Trophoblast cell (in vitro differentiated cells and primary cell): Measurements from ENCODE around the gene CCNY.
"Not testable (repeated sequence)": the region's sequence is repeated elsewhere in the genome, so short reads cannot be mapped to it uniquely, and the experiment has no call there.

Source experiments
- DNase-seq, 2 donors: peaks; one replicate each; pipeline ENCODE4 v3.0.0-alpha.2; 2016
- H2AFZ ChIP-seq: 2 replicates; pipeline ENCODE4 v1.6.1; 2013; ENCODE audit warnings: low read length, moderate library complexity, mild to moderate bottlenecking; ENCODE audit not compliant: insufficient read depth, poor library complexity
- H2AK5ac ChIP-seq: 2 replicates; pipeline ENCODE4 v1.6.1; 2013; ENCODE audit warnings: mild to moderate bottlenecking, low read length
- H2BK120ac ChIP-seq: 2 replicates; pipeline ENCODE4 v1.6.1; 2013; ENCODE audit warnings: low read length, mild to moderate bottlenecking, moderate library complexity; ENCODE audit not compliant: insufficient read depth, poor library complexity
- H2BK12ac ChIP-seq: 2 replicates; pipeline ENCODE4 v1.6.1; 2013; ENCODE audit warnings: mild to moderate bottlenecking, low read length, moderate library complexity
- H2BK5ac ChIP-seq: 2 replicates; pipeline ENCODE4 v1.6.1; 2013; ENCODE audit warnings: low read length, low read depth, moderate library complexity, mild to moderate bottlenecking; ENCODE audit not compliant: poor library complexity
- H3K14ac ChIP-seq: 2 replicates; pipeline ENCODE4 v1.6.1; 2013; ENCODE audit warnings: mild to moderate bottlenecking, low read length
- H3K18ac ChIP-seq: 2 replicates; pipeline ENCODE4 v1.6.1; 2013; ENCODE audit warnings: mild to moderate bottlenecking, low read length
- H3K23ac ChIP-seq: 2 replicates; pipeline ENCODE4 v1.6.1; 2013; ENCODE audit warnings: low read length
- H3K27ac ChIP-seq: 2 replicates; pipeline ENCODE4 v1.5.1; 2013; ENCODE audit warnings: low read depth, mild to moderate bottlenecking, inconsistent platforms, low read length, moderate library complexity
- H3K27me3 ChIP-seq: 2 replicates; pipeline ENCODE4 v1.6.1; 2013; ENCODE audit warnings: inconsistent platforms, mild to moderate bottlenecking, low read length, moderate library complexity; ENCODE audit not compliant: insufficient read depth
- H3K36me3 ChIP-seq, 2 experiments: 1 replicate in 1 of 2; 2 replicates in 1 of 2; pipeline ENCODE4 v1.6.1; 2013; ENCODE audit warnings: low read length in 2 of 2, mild to moderate bottlenecking in 2 of 2, moderate library complexity in 1 of 2; ENCODE audit not compliant: insufficient read depth in 2 of 2, control insufficient read depth in 1 of 2
- H3K4ac ChIP-seq: 2 replicates; pipeline ENCODE4 v1.6.1; 2013; ENCODE audit warnings: low read depth, mild to moderate bottlenecking, low read length, moderate library complexity
- H3K4me1 ChIP-seq, 2 experiments: 1 replicate in 1 of 2; 2 replicates in 1 of 2; pipeline ENCODE4 v1.6.1; 2013; ENCODE audit warnings: low read length in 2 of 2, mild to moderate bottlenecking in 2 of 2, moderate library complexity in 1 of 2; ENCODE audit not compliant: insufficient read depth in 2 of 2, control insufficient read depth in 1 of 2
- H3K4me2 ChIP-seq: 2 replicates; pipeline ENCODE4 v1.6.1; 2013; ENCODE audit warnings: inconsistent platforms, mild to moderate bottlenecking, low read length, moderate library complexity
- H3K4me3 ChIP-seq: 2 replicates; pipeline ENCODE4 v1.5.1; 2013; ENCODE audit warnings: mild to moderate bottlenecking, low read depth, low read length, inconsistent platforms
- H3K79me1 ChIP-seq: one replicate; pipeline ENCODE4 v1.6.1; 2013; ENCODE audit warnings: low read length
- H3K79me2 ChIP-seq: 2 replicates; pipeline ENCODE4 v1.6.1; 2013; ENCODE audit warnings: low read length, mild to moderate bottlenecking; ENCODE audit not compliant: control insufficient read depth, insufficient read depth, poor library complexity
- H3K9ac ChIP-seq: 2 replicates; pipeline ENCODE4 v1.6.1; 2013; ENCODE audit warnings: mild to moderate bottlenecking, low read length
- H3K9me3 ChIP-seq: 2 replicates; pipeline ENCODE4 v1.6.1; 2013; ENCODE audit warnings: low read depth, mild to moderate bottlenecking, control low read depth, inconsistent platforms, low read length; ENCODE audit not compliant: insufficient read depth
- H4K12ac ChIP-seq: 2 replicates; pipeline ENCODE4 v1.6.1; 2013; ENCODE audit warnings: low read depth, mild to moderate bottlenecking, low read length, moderate library complexity
- H4K8ac ChIP-seq: 2 replicates; pipeline ENCODE4 v1.6.1; 2013; ENCODE audit warnings: low read depth, mild to moderate bottlenecking, low read length, moderate library complexity
- H4K91ac ChIP-seq: one replicate; pipeline ENCODE4 v1.6.1; 2013; ENCODE audit warnings: low read depth, mild to moderate bottlenecking, low read length, moderate library complexity
- WGBS: extraction: QIAGEN DNeasy Blood & Tissue Kit; methylation state at CpG from one replicate; pipeline ENCODE4 v1.1.7; 2013; ENCODE audit warnings: missing lambda C conversion rate; ENCODE audit not compliant: insufficient read length, insufficient coverage; ENCODE audit errors: extremely low coverage; 5-methylcytosine and 5-hydroxymethylcytosine counted together

Gene CCNY

DNA sequence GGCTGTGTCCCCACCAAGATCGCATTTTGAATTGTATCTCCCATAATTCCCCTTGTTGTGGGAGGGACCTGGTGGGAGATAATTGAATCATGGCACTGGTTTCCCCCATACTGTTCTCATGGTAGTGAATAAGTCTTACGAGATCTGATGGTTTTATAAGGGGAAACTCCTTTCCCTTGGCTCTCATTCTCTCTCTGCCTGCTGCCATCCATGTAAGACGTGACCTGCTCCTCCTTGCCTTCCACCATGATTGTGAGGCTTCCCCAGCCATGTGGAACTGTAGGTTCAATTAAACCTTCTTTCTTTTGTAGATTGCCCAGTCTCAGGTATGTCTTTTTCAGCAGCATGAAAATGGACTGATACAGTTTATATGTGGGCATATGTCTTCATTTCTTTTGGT is 201.6 kb downstream of the CCNY start:
- not testable (repeated sequence) for H2AK5ac ChIP-seq, H2BK120ac ChIP-seq, H3K4me2 ChIP-seq, H3K14ac ChIP-seq, H3K4ac ChIP-seq, H4K91ac ChIP-seq, H3K27me3 ChIP-seq, H2AFZ ChIP-seq, H3K9ac ChIP-seq, H3K79me1 ChIP-seq, H3K27ac ChIP-seq, H3K23ac ChIP-seq, H4K12ac ChIP-seq, H2BK12ac ChIP-seq, H3K4me3 ChIP-seq, H4K8ac ChIP-seq, H3K18ac ChIP-seq, DNase-seq, H3K79me2 ChIP-seq, H2BK5ac ChIP-seq, H3K4me1 ChIP-seq
- peaks cover 10 to 16% of the 10 kb centered on the region in 2 experiments for H3K36me3 ChIP-seq
- no CpG with 5 or more reads among the region's 3 CpGs for WGBS
- peaks cover 10% of the 10 kb centered on the region for H3K9me3 ChIP-seq

DNA sequence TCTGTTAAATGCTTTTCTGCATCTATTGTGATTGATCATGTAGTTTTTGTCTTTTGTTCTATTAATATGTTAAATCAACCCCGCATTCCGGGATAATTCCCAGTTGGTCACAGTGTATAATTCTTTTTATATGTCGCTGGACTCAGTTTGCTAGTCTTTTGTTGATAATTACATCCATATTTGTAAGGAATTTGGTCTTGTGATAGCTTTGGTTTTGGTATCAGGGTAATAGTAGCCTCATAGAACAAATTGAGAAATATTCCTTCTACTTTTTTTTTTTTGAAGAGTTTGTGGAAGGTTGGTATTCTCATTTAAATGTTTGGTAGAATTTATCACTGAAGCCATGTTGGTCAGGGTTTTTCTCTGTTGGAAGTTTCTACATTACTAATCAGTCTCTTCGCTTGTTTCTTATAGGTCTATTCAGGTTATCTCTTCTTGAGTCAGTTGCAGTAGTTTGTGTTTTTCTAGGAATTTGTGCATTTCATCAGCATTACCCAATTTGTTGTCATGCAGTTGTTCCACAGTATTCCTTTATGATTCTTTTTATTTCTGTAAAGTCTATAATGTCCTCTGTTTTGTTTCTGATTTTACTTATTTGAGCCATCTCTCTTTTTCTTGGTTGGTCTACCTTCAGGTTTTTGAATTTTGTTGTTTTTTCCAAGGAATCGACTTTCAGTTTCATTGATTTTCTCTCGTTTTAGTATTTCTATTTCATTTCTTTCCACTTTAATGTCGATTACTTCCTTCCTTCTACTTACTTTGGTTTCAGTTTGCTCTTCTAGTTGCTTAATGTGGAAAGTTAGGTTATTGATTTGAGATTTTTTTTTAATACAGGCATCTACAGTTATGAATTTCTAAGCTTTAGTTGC is 204.2 kb downstream of the CCNY start:
- no peak overlapping the region for H3K4ac ChIP-seq
- no peak overlapping the region for H2BK120ac ChIP-seq
- WGBS: no CpG with 5 or more reads among the region's 7 CpGs
- H3K18ac ChIP-seq: no peak overlapping the region
- no peak overlapping the region for H3K4me3 ChIP-seq
- peaks cover 0 to 10% of the 10 kb centered on the region in 2 experiments for H3K4me1 ChIP-seq
- H3K27ac ChIP-seq: no peak overlapping the region
- H3K27me3 ChIP-seq: no peaks in the 10 kb centered on the region
- H2AFZ ChIP-seq: no peak overlapping the region
- H3K79me2 ChIP-seq: no peaks in the 10 kb centered on the region
- no peak overlapping the region for H3K9ac ChIP-seq
- no peak overlapping the region for H2BK12ac ChIP-seq
- no peak overlapping the region for H3K14ac ChIP-seq
- peak in 1 of 2 donors; percentile 37 for DNase-seq
- H2AK5ac ChIP-seq: no peak overlapping the region
- H4K8ac ChIP-seq: no peak overlapping the region
- H4K12ac ChIP-seq: no peak overlapping the region
- H3K36me3 ChIP-seq: peaks cover 0 to 2% of the 10 kb centered on the region in 2 experiments
- H2BK5ac ChIP-seq: no peak overlapping the region
- no peak overlapping the region for H4K91ac ChIP-seq
- H3K9me3 ChIP-seq: peaks cover 2% of the 10 kb centered on the region
- no peak overlapping the region for H3K23ac ChIP-seq
- H3K79me1 ChIP-seq: no peaks in the 10 kb centered on the region
- no peak overlapping the region for H3K4me2 ChIP-seq

DNA sequence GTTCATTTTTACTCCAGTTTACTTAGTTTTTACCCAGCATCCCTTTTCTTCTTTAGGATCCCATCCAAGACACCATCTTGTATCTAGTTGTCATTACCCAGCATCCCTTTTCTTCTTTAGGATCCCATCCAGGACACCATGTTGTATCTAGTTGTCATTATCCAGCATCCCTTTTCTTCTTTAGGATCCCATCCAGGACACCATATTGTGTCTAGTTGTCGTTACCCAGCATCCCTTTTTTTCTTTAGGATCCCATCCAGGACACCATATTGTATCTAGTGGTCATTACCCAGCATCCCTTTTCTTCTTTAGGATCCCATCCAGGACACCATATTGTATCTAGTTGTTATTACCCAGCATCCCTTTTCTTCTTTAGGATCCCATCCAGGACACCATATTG is 205.4 kb downstream of the CCNY start:
- H3K4me1 ChIP-seq: peaks cover 0 to 12% of the 10 kb centered on the region in 2 experiments
- peaks cover 0 to 2% of the 10 kb centered on the region in 2 experiments for H3K36me3 ChIP-seq
- DNase-seq: no peak
- WGBS: no CpG with 5 or more reads among the region's 1 CpG
- no peak overlapping the region for H2BK12ac ChIP-seq
- no peak overlapping the region for H2AFZ ChIP-seq
- no peak overlapping the region for H2BK120ac ChIP-seq
- no peak overlapping the region for H3K4ac ChIP-seq
- no peak overlapping the region for H2BK5ac ChIP-seq
- H3K4me2 ChIP-seq: no peak overlapping the region
- H3K4me3 ChIP-seq: no peak overlapping the region
- no peaks in the 10 kb centered on the region for H3K79me2 ChIP-seq
- H3K23ac ChIP-seq: no peak overlapping the region
- H4K12ac ChIP-seq: no peak overlapping the region
- peaks cover 2% of the 10 kb centered on the region for H3K9me3 ChIP-seq
- no peak overlapping the region for H4K8ac ChIP-seq
- H3K27me3 ChIP-seq: no peaks in the 10 kb centered on the region
- no peaks in the 10 kb centered on the region for H3K79me1 ChIP-seq
- H3K18ac ChIP-seq: no peak overlapping the region
- H2AK5ac ChIP-seq: no peak overlapping the region
- H3K14ac ChIP-seq: no peak overlapping the region
- H3K27ac ChIP-seq: no peak overlapping the region
- H4K91ac ChIP-seq: no peak overlapping the region
- H3K9ac ChIP-seq: no peak overlapping the region

DNA sequence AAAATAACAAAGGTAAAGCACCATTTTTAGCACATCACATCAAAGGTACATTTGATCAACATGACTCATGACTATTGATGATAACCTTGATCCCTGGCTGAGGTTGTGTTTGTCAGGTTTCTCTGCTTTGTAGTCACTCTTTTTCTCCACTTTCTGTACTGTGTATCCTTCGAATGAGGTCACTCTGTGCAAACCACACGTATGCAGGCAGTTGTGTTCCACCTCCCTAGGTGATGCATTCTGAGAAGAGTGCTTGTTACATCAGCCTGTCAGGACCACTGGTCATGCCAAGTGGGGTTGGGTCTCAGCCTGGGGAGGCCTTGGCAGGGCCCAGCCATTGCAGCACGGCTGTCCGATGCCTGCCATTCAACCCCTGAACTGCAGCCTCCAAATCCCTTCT is 206.0 kb downstream of the CCNY start:
- no peak overlapping the region for H4K8ac ChIP-seq
- no peak overlapping the region for H3K4ac ChIP-seq
- no peak overlapping the region for H2BK120ac ChIP-seq
- H3K18ac ChIP-seq: no peak overlapping the region
- peaks cover 0 to 14% of the 10 kb centered on the region in 2 experiments for H3K4me1 ChIP-seq
- peaks cover under 1% of the 10 kb centered on the region for H3K9me3 ChIP-seq
- WGBS: no CpG with 5 or more reads among the region's 4 CpGs
- H2AFZ ChIP-seq: no peak overlapping the region
- H3K27ac ChIP-seq: no peak overlapping the region
- no peaks in the 10 kb centered on the region for H3K79me2 ChIP-seq
- H2AK5ac ChIP-seq: no peak overlapping the region
- no peak overlapping the region for H4K12ac ChIP-seq
- no peak overlapping the region for H3K23ac ChIP-seq
- no peak overlapping the region for H3K9ac ChIP-seq
- H4K91ac ChIP-seq: no peak overlapping the region
- no peak overlapping the region for H3K4me3 ChIP-seq
- H3K27me3 ChIP-seq: no peaks in the 10 kb centered on the region
- no peaks in the 10 kb centered on the region for H3K36me3 ChIP-seq
- no peak overlapping the region for H2BK12ac ChIP-seq
- no peaks in the 10 kb centered on the region for H3K79me1 ChIP-seq
- H3K4me2 ChIP-seq: no peak overlapping the region
- H3K14ac ChIP-seq: no peak overlapping the region
- H2BK5ac ChIP-seq: no peak overlapping the region
- DNase-seq: no peak
